22Rv1 (cell line): ENCODE data around the gene CFAP43.

Source experiments
- H3K27ac ChIP-seq: fragments of 450-650 bp; 2 replicates; pipeline ENCODE4 v1.5.1; 2017
- ZFX ChIP-seq: fragments of 450-650 bp; IDR thresholded peaks from 2 replicates; pipeline ENCODE4 v1.6.1; 2017; ENCODE audit warnings: antibody characterized with exemption, borderline replicate concordance
- TF ChIP-seq, protein P1 (sequence below): fragments of 450-650 bp; IDR thresholded peaks from 2 replicates; pipeline ENCODE4 v1.5.1; 2017; ENCODE audit warnings: mild to moderate bottlenecking

Gene CFAP43

DNA sequence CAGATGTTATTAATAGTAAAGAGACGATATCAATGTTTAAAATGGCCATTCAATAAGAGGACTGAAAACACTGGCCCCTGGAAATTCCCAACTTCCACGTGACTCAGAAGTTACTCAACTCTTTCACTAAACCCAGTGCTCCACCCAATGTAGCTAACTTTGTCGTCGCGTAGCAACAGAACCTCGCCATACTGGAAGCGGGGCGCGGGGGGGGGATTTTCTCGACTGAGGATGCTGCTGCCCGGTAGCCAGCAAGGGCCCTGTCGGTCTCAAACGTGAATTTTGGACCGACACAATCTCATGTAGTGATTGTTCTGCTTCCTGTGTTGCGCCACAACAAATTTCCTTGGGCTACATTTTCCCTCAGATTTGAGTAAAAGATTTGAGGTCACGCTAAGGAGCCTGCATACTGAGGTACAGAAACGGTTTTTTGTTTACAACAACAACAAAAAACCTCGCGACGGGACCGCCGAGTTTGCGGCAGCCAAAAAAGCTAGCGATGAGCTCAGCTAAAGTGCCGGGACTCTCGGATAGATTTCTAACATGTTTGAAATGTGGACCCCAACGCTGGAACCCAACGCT lies 111.2 kb downstream of the CFAP43 start:
- TF ChIP-seq ZFX = no peak
- TF ChIP-seq, protein P1, sequence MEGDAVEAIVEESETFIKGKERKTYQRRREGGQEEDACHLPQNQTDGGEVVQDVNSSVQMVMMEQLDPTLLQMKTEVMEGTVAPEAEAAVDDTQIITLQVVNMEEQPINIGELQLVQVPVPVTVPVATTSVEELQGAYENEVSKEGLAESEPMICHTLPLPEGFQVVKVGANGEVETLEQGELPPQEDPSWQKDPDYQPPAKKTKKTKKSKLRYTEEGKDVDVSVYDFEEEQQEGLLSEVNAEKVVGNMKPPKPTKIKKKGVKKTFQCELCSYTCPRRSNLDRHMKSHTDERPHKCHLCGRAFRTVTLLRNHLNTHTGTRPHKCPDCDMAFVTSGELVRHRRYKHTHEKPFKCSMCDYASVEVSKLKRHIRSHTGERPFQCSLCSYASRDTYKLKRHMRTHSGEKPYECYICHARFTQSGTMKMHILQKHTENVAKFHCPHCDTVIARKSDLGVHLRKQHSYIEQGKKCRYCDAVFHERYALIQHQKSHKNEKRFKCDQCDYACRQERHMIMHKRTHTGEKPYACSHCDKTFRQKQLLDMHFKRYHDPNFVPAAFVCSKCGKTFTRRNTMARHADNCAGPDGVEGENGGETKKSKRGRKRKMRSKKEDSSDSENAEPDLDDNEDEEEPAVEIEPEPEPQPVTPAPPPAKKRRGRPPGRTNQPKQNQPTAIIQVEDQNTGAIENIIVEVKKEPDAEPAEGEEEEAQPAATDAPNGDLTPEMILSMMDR = no peak
- peak overlapping the region; percentile 97 for H3K27ac ChIP-seq

DNA sequence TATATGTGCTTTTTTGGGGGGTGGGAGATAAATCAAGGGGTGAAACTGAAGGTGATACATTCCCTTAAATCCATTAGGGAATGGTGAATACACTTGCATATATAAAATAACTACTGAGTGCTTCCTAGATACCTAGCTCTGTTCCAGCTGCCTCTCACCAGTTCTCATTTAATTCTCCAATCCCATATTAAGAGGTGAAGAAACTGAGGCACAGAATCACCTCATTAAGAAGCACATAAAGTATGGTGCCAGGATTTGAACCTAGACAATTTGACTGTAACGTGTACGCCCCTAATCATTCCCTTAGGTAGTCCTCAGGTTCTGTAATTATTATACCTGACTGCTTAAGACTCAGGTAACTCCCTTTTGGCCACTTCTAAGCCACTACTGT lies 111.7 kb downstream of the CFAP43 start:
- H3K27ac ChIP-seq = peak overlapping the region; percentile 97
- TF ChIP-seq, protein P1 = no peak
- no peak for TF ChIP-seq ZFX

GRCh38 chr10:104119996-104120395 lies 112.2 kb downstream of the CFAP43 start:
- peak overlapping the region; percentile 97; the same call in 1 of the 2 replicates for H3K27ac ChIP-seq
- TF ChIP-seq, protein P1 = no peak
- TF ChIP-seq ZFX = no peak

GRCh38 chr10:104117839-104118323 lies 114.3 kb downstream of the CFAP43 start:
- TF ChIP-seq, protein P1 = no peak
- no peak for TF ChIP-seq ZFX
- no peak overlapping the region for H3K27ac ChIP-seq

GRCh38 chr10:104113376-104113956 lies 118.7 kb downstream of the CFAP43 start:
- no peak overlapping the region for H3K27ac ChIP-seq
- TF ChIP-seq, protein P1 = no peak
- TF ChIP-seq ZFX = no peak

DNA sequence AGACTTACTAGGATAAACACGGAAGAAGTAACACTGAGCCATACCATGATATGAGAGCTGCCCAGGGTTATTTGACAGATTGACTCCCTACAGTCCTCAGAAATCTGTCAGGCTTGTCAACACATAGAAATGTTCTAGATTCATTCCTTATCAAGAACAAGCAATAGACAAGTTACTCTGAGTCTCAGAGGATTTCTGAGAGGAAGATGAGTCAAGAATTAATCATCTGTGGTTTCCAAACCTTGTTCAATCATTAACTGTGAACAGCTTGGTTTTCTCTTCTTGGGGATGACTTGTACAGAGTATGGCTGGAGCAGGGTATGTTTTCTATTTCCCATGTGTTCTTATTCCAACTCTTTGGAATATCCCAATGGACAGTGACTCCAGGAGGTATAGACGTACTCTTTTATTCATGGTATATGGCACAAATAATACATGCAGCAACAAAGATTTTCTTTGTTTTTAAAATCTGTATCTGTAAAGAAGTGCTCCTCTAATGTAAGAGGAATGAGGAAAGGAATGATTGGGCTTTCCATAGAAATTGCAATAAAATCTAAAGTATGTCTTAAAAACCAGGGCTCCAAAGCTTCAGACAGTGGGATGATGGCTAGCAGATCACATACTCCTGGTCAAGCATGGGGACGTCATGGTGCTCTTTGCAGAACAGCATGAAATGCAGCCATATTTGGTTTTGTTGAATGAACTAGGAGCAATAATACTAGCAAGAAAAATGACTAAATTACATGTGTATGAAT lies 122.1 kb downstream of the CFAP43 start:
- peak overlapping the region; percentile 7; the same call in 1 of the 2 replicates for H3K27ac ChIP-seq
- TF ChIP-seq, protein P1 = no peak
- no peak for TF ChIP-seq ZFX

DNA sequence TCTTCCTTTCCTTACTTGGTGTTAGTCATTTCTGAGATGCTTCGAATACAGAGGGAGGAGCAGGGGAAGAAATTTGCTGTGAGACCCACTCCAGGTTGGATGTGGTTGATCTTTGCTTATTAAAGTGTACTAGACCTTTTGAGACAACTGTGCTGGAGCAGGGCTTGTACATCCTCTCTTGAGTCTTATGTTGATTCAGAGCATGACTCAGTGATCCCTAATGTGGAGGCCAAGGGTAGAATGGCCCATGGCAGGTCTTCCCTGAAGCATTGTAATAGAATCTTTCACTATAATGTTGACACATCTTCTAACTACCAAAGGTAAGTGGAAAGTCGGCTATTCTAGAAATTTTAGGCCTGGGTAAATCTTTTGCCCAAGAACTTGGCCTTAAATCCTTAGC lies 127.2 kb downstream of the CFAP43 start:
- no peak for TF ChIP-seq ZFX
- TF ChIP-seq, protein P1 = no peak

More for the DNA sequence above, 127.2 kb downstream of the CFAP43 start:
- H3K27ac ChIP-seq = no peak overlapping the region
